GM12878 (cell line): ENCODE measurements around the gene PTPRN2.

ENCODE experiments used
- BHLHE40 ChIP-seq, 2 experiments: fragments of 450-650 bp in 1 of 2; IDR thresholded peaks; 2 replicates each; pipeline ENCODE4 v1.6.1; 2011 to 2017; ENCODE audit warnings: low read depth in 2 of 2, borderline replicate concordance in 1 of 2, improper control_type of control experiment in 1 of 2, low read length in 1 of 2, mild to moderate bottlenecking in 1 of 2
- CTCF ChIP-seq, 3 experiments: IDR thresholded peaks in 2 of 3; conservative IDR thresholded peaks in 1 of 3; 2 replicates each; pipeline ENCODE4 v1.5.1; 2011; ENCODE audit warnings: low read depth in 3 of 3, low read length in 3 of 3, mild to moderate bottlenecking in 3 of 3, control low read depth in 2 of 3, moderate library complexity in 2 of 3, inconsistent platforms in 1 of 3, mixed read lengths in 1 of 3; ENCODE audit not compliant: control insufficient read depth in 2 of 3, insufficient read depth in 1 of 3; ENCODE audit errors: extremely low read depth in 1 of 3
- FOXK2 ChIP-seq: fragments of 450-650 bp; IDR thresholded peaks from 2 replicates; pipeline ENCODE4 v1.6.1; 2017; ENCODE audit warnings: mild to moderate bottlenecking, moderate library complexity
- GABPA ChIP-seq: IDR thresholded peaks from 2 replicates; pipeline ENCODE4 v1.6.1; 2014; ENCODE audit warnings: antibody characterized with exemption, low read depth, mild to moderate bottlenecking, inconsistent platforms
- JUNB ChIP-seq: IDR thresholded peaks from 2 replicates; pipeline ENCODE4 v1.6.1; 2016; ENCODE audit warnings: antibody characterized with exemption, mild to moderate bottlenecking
- MAX ChIP-seq: IDR thresholded peaks from 2 replicates; pipeline ENCODE4 v1.6.1; 2012; ENCODE audit warnings: low read depth, low read length, improper control_type of control experiment
- NR2C2 ChIP-seq: IDR thresholded peaks from 2 replicates; pipeline ENCODE4 v1.6.1; 2011; ENCODE audit warnings: borderline replicate concordance, low read depth; ENCODE audit not compliant: control insufficient read depth, insufficient read length
- POLR2A ChIP-seq: IDR thresholded peaks from 2 replicates; pipeline ENCODE4 v1.6.1; 2011; ENCODE audit warnings: low read depth, mild to moderate bottlenecking, low read length
- YBX1 ChIP-seq: fragments of 450-650 bp; IDR thresholded peaks from 2 replicates; pipeline ENCODE4 v1.6.1; 2016; ENCODE audit warnings: antibody characterized with exemption
- ZNF274 ChIP-seq: IDR thresholded peaks from one replicate; pipeline ENCODE4 v1.8.0; 2011; ENCODE audit not compliant: insufficient read length, insufficient read depth

- no peak for TF ChIP-seq MAX
- TF ChIP-seq GABPA, result no peak
- TF ChIP-seq YBX1, result no peak
- no peak for TF ChIP-seq POLR2A
- TF ChIP-seq JUNB, result no peak
- no peak for TF ChIP-seq CTCF (IDR thresholded peaks at IDR 0.05 in 2 of 3, conservative IDR thresholded peaks at IDR 0.05 in 1 of 3; ENCODE audit: control insufficient read depth in 2 of 3, extremely low read depth in 1 of 3, insufficient read depth in 1 of 3, low read depth in 3 of 3, low read length in 3 of 3)
- no peak for TF ChIP-seq BHLHE40 (IDR thresholded peaks at IDR 0.05; ENCODE audit: borderline replicate concordance in 1 of 2, low read depth in 2 of 2, low read length in 1 of 2)
- no peak for TF ChIP-seq ZNF274
- no peak for TF ChIP-seq NR2C2
- no peak for TF ChIP-seq FOXK2
Observed at GRCh38 chr7:157785486-157786186, 802.0 kb downstream of the PTPRN2 start.
